DND-41 (cell line): ENCODE measurements around the gene CIAO1.

ENCODE experiments used
- EZH2 ChIP-seq: IDR thresholded peaks from 3 replicates; pipeline ENCODE4 v1.6.1; 2012; ENCODE audit warnings: borderline replicate concordance, low read depth, mild to moderate bottlenecking, moderate library complexity, low read length, inconsistent platforms; ENCODE audit not compliant: severe bottlenecking
- TF ChIP-seq, protein P1 (sequence below): IDR thresholded peaks from 2 replicates; pipeline ENCODE4 v1.5.1; 2012; ENCODE audit warnings: borderline replicate concordance, low read length, moderate library complexity, mild to moderate bottlenecking; ENCODE audit not compliant: poor library complexity, severe bottlenecking; ENCODE audit errors: extremely low read depth

- TF ChIP-seq, protein P1, sequence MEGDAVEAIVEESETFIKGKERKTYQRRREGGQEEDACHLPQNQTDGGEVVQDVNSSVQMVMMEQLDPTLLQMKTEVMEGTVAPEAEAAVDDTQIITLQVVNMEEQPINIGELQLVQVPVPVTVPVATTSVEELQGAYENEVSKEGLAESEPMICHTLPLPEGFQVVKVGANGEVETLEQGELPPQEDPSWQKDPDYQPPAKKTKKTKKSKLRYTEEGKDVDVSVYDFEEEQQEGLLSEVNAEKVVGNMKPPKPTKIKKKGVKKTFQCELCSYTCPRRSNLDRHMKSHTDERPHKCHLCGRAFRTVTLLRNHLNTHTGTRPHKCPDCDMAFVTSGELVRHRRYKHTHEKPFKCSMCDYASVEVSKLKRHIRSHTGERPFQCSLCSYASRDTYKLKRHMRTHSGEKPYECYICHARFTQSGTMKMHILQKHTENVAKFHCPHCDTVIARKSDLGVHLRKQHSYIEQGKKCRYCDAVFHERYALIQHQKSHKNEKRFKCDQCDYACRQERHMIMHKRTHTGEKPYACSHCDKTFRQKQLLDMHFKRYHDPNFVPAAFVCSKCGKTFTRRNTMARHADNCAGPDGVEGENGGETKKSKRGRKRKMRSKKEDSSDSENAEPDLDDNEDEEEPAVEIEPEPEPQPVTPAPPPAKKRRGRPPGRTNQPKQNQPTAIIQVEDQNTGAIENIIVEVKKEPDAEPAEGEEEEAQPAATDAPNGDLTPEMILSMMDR: no peak
- TF ChIP-seq EZH2: no peak
These were observed 41.0 kb upstream of the CIAO1 start for GRCh38 chr2:96225016-96225533.
